HEK293 (cell line): ENCODE results near the gene MMP25.

ENCODE experiments used
- CTCF ChIA-PET: fragments of 350-600 bp; formaldehyde crosslinking; extraction: SDS; loops from one replicate; lab custom pipeline; 2021; ENCODE audit warnings: antibody characterized with exemption; lab: Yijun Ruan, JAX
- POLR2A ChIA-PET: fragments of 300-600 bp; formaldehyde crosslinking; extraction: SDS; loops from one replicate; lab custom pipeline; 2020; ENCODE audit warnings: antibody characterized with exemption, inconsistent platforms; lab: Yijun Ruan, JAX
- H3K27ac ChIP-seq: fragments of 200-500 bp; sonication (Bioruptor generic); 2 replicates; pipeline ENCODE4 v1.5.1; 2014; ENCODE audit warnings: low read depth, low read length, control low read depth, inconsistent platforms; ENCODE audit errors: extremely low read depth
- H3K36me3 ChIP-seq, 2 experiments: fragments of 200-500 bp in 1 of 2; sonication (Bioruptor generic) in 1 of 2; 1 replicate in 1 of 2; 2 replicates in 1 of 2; pipeline ENCODE4 v1.5.1; 2014 to 2017; ENCODE audit warnings: inconsistent platforms in 2 of 2, low read length in 2 of 2; ENCODE audit not compliant: control insufficient read depth in 2 of 2, insufficient read depth in 1 of 2
- H3K4me1 ChIP-seq: fragments of 200-500 bp; sonication (Bioruptor generic); 2 replicates; pipeline ENCODE4 v1.5.1; 2014; ENCODE audit warnings: mild to moderate bottlenecking, low read length, inconsistent platforms; ENCODE audit not compliant: control insufficient read depth, insufficient read depth
- H3K4me3 ChIP-seq: 2 replicates; pipeline ENCODE4 v1.5.1; 2011; ENCODE audit warnings: low read depth, mild to moderate bottlenecking, control low read depth, low read length, moderate library complexity
- H3K9me3 ChIP-seq: fragments of 200-500 bp; sonication (Bioruptor generic); 2 replicates; pipeline ENCODE4 v1.5.1; 2014; ENCODE audit warnings: low read depth, low read length, inconsistent platforms; ENCODE audit not compliant: control insufficient read depth, insufficient read depth
- FEZF1 ChIP-seq: fragments of 450-650 bp; formaldehyde crosslinking; IDR thresholded peaks from 2 replicates; pipeline ENCODE4 v1.5.1; 2016; ENCODE audit warnings: missing biosample characterization, missing genetic modification characterization
- HOXC10 ChIP-seq: sonication (generic); formaldehyde crosslinking; IDR thresholded peaks from 2 replicates; pipeline ENCODE4 v1.8.1; 2023; ENCODE audit warnings: mild to moderate bottlenecking, missing genetic modification reagents
- KLF17 ChIP-seq: fragments of 450-650 bp; formaldehyde crosslinking; IDR thresholded peaks from 2 replicates; pipeline ENCODE4 v1.5.1; 2016; ENCODE audit warnings: missing biosample characterization, missing genetic modification characterization
- KLF8 ChIP-seq: fragments of 450-650 bp; formaldehyde crosslinking; IDR thresholded peaks from 2 replicates; pipeline ENCODE4 v1.5.1; 2016; ENCODE audit warnings: missing biosample characterization, missing genetic modification characterization
- ZBTB10 ChIP-seq: fragments of 450-650 bp; formaldehyde crosslinking; IDR thresholded peaks from 2 replicates; pipeline ENCODE4 v1.5.1; 2016; ENCODE audit warnings: missing biosample characterization, missing genetic modification characterization
- ZBTB17 ChIP-seq: fragments of 450-650 bp; formaldehyde crosslinking; IDR thresholded peaks from 2 replicates; pipeline ENCODE4 v1.5.1; 2016; ENCODE audit warnings: missing biosample characterization, missing genetic modification characterization
- ZBTB7A ChIP-seq: fragments of 450-650 bp; formaldehyde crosslinking; IDR thresholded peaks from 2 replicates; pipeline ENCODE4 v1.5.1; 2016; ENCODE audit warnings: low read depth, missing biosample characterization, missing genetic modification characterization
- ZNF132 ChIP-seq: fragments of 450-650 bp; formaldehyde crosslinking; IDR thresholded peaks from 2 replicates; pipeline ENCODE4 v1.5.1; 2017; ENCODE audit warnings: missing biosample characterization, missing genetic modification characterization, borderline replicate concordance
- ZNF138 ChIP-seq: fragments of 450-650 bp; formaldehyde crosslinking; IDR thresholded peaks from 2 replicates; pipeline ENCODE4 v1.5.1; 2016; ENCODE audit warnings: missing biosample characterization, missing genetic modification characterization, borderline replicate concordance
- ZNF211 ChIP-seq: fragments of 450-650 bp; formaldehyde crosslinking; IDR thresholded peaks from 2 replicates; pipeline ENCODE4 v1.5.1; 2016; ENCODE audit warnings: low read depth, missing biosample characterization, missing genetic modification characterization
- ZNF280C ChIP-seq: fragments of 450-650 bp; formaldehyde crosslinking; IDR thresholded peaks from 2 replicates; pipeline ENCODE4 v1.5.1; 2016; ENCODE audit warnings: missing biosample characterization, missing genetic modification characterization
- ZNF292 ChIP-seq: fragments of 450-650 bp; formaldehyde crosslinking; IDR thresholded peaks from 2 replicates; pipeline ENCODE4 v1.5.1; 2016; ENCODE audit warnings: low read depth, missing biosample characterization, missing genetic modification characterization, borderline replicate concordance
- ZNF311 ChIP-seq: fragments of 450-650 bp; formaldehyde crosslinking; IDR thresholded peaks from 2 replicates; pipeline ENCODE4 v1.5.1; 2017; ENCODE audit warnings: missing biosample characterization, missing genetic modification characterization, borderline replicate concordance
- ZNF341 ChIP-seq: fragments of 450-650 bp; formaldehyde crosslinking; IDR thresholded peaks from 2 replicates; pipeline ENCODE4; 2016; ENCODE audit warnings: low read depth, missing biosample characterization, missing genetic modification characterization
- ZNF350 ChIP-seq: fragments of 450-650 bp; formaldehyde crosslinking; IDR thresholded peaks from 2 replicates; pipeline ENCODE4 v1.5.0; 2017; ENCODE audit warnings: missing biosample characterization, mild to moderate bottlenecking, missing genetic modification characterization
- ZNF354C ChIP-seq: fragments of 450-650 bp; formaldehyde crosslinking; IDR thresholded peaks from 2 replicates; pipeline ENCODE4 v1.5.1; 2016; ENCODE audit warnings: missing biosample characterization, missing genetic modification characterization, low read depth, borderline replicate concordance
- ZNF362 ChIP-seq: fragments of 450-650 bp; formaldehyde crosslinking; IDR thresholded peaks from 2 replicates; pipeline ENCODE4 v1.5.1; 2016; ENCODE audit warnings: missing biosample characterization, missing genetic modification characterization
- ZNF404 ChIP-seq: fragments of 450-650 bp; formaldehyde crosslinking; IDR thresholded peaks from 2 replicates; pipeline ENCODE4 v1.5.1; 2017; ENCODE audit warnings: missing biosample characterization, missing genetic modification characterization
- ZNF423 ChIP-seq: fragments of 450-650 bp; formaldehyde crosslinking; IDR thresholded peaks from 2 replicates; pipeline ENCODE4 v1.5.1; 2016; ENCODE audit warnings: missing biosample characterization, missing genetic modification characterization
- ZNF561 ChIP-seq: fragments of 450-650 bp; IDR thresholded peaks from 2 replicates; pipeline ENCODE4 v1.5.1; 2018; ENCODE audit warnings: missing biosample characterization, missing genetic modification characterization, borderline replicate concordance
- ZNF585B ChIP-seq: fragments of 450-650 bp; formaldehyde crosslinking; IDR thresholded peaks from 2 replicates; pipeline ENCODE4 v1.5.1; 2016; ENCODE audit warnings: missing biosample characterization, missing genetic modification characterization
- ZNF624 ChIP-seq: fragments of 450-650 bp; formaldehyde crosslinking; IDR thresholded peaks from 2 replicates; pipeline ENCODE4 v1.5.1; 2017; ENCODE audit warnings: missing biosample characterization, missing genetic modification characterization
- ZNF645 ChIP-seq: fragments of 450-650 bp; formaldehyde crosslinking; IDR thresholded peaks from 2 replicates; pipeline ENCODE4; 2016; ENCODE audit warnings: missing biosample characterization, missing genetic modification characterization
- ZNF704 ChIP-seq: fragments of 450-650 bp; formaldehyde crosslinking; IDR thresholded peaks from 2 replicates; pipeline ENCODE4 v1.5.1; 2016; ENCODE audit warnings: missing biosample characterization, missing genetic modification characterization
- ZNF843 ChIP-seq: fragments of 450-650 bp; formaldehyde crosslinking; IDR thresholded peaks from 2 replicates; pipeline ENCODE4 v1.5.1; 2016; ENCODE audit warnings: missing biosample characterization, missing genetic modification characterization
- ZSCAN5A ChIP-seq: fragments of 450-650 bp; formaldehyde crosslinking; IDR thresholded peaks from 2 replicates; pipeline ENCODE4 v1.5.1; 2016; ENCODE audit warnings: missing biosample characterization, missing genetic modification characterization

The MMP25 gene

GRCh38 chr16:3023669-3024478 lies 22.5 kb upstream of the MMP25 start, which contains the start of the genes HCFC1R1 and THOC6:
HCFC1R1 (minus strand) TSS chr16:3023942; CDS start chr16:3023941, 1 bp downstream.
THOC6 (plus strand) TSS chr16:3024035; CDS start chr16:3024327, 292 bp downstream.
- Histone ChIP-seq H3K27ac (peak within 1 kb of the TSS; percentile 85), H3K4me3 (peak within 1 kb of the TSS; percentile 72), H3K4me1 (peaks cover 27% of the 10 kb centered on the region), H3K36me3 (peaks cover 0 to 22% of the 10 kb centered on the region in 2 experiments; a peak in 1 of 3 replicates), H3K9me3 (no peaks in the 10 kb centered on the region)
- POLR2A ChIA-PET = interaction anchor here (0.5 to 11.9 kb wide), 11 partner anchors 9 to 489 kb away, joined by 3 to 247 read pairs (median 4); partner anchors contain the start of gene PKMYT1
- CTCF ChIA-PET = interaction anchor here (0.6 to 4.1 kb wide), 7 partner anchors 7 to 1921 kb away, joined by 3 to 41 read pairs (median 3); no protein-coding TSS in a partner anchor
- no peak for TF ChIP-seq ZNF292 (tag by site-specific recombination)
- TF ChIP-seq ZNF561 = peak; percentile 82
- no peak for TF ChIP-seq ZNF624 (tag by site-specific recombination)
- TF ChIP-seq KLF8 = peak; percentile 90
- no peak for TF ChIP-seq ZNF362
- TF ChIP-seq ZNF350 (tag by site-specific recombination) = no peak
- peak; percentile 84 for TF ChIP-seq KLF17 (tag by site-specific recombination)
- TF ChIP-seq FEZF1 (tag by site-specific recombination) = no peak
- TF ChIP-seq ZNF704 (tag by site-specific recombination) = no peak
- peak; percentile 88 for TF ChIP-seq ZNF843 (tag by site-specific recombination)
- no peak for TF ChIP-seq ZNF280C (tag by site-specific recombination)
- peak; percentile 49; the same call in 1 of the 2 replicates for TF ChIP-seq ZNF341 (tag by site-specific recombination)
- TF ChIP-seq ZBTB7A (tag by site-specific recombination) = peak; percentile 77
- TF ChIP-seq ZNF132 (tag by site-specific recombination) = no peak
- no peak for TF ChIP-seq HOXC10 (CRISPR knock-in tag)
- TF ChIP-seq ZNF211 (tag by site-specific recombination) = no peak
- no peak for TF ChIP-seq ZNF645 (tag by site-specific recombination)
- no peak for TF ChIP-seq ZNF404
- TF ChIP-seq ZNF585B = no peak
- peak; percentile 94 for TF ChIP-seq ZBTB17 (tag by site-specific recombination)
- no peak for TF ChIP-seq ZNF423 (tag by site-specific recombination)
- peak; percentile 71 for TF ChIP-seq ZBTB10 (tag by site-specific recombination)
- 0 out of 2 replicates have a peak, but pooled peaks have one; percentile 20 for TF ChIP-seq ZSCAN5A (tag by site-specific recombination)
- no peak for TF ChIP-seq ZNF354C
- TF ChIP-seq ZNF311 (tag by site-specific recombination) = no peak
- TF ChIP-seq ZNF138 (tag by site-specific recombination) = no peak
